NCI-H2029 treated with DMSO at 0.1 percent for 48 hours (cell line): ENCODE measurements around the gene CST5.
A peak's percentile ranks its signal among the peaks of the same experiment; 100 is the strongest.
"Not testable (repeated sequence)": the region's sequence is repeated elsewhere in the genome, so short reads cannot be mapped to it uniquely, and the experiment has no call there.

Experiments used
- DNase-seq: peaks from one replicate; lab custom pipeline; 2025; lab: John Stamatoyannopoulos, UW

The CST5 gene

DNA sequence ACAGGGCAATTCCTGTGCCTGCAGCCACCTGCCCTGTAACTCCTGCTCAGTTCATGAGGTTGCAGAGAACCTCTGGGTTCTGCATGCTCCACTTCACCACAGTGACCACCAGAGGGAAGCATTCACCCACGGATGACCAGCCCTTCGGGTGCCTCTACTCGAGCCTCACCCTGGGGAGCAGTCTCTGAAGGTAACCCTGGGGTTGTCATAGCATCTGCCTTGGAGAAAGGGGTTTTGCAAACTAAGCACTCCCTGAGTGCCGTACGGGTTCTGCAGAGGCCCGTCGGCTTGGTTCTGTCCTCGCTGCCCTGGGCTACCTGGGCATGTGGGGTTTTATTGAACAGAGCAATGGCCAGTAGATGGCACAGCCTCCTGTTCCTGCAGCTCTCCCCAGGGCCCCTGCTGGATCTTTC lies 10.2 kb upstream of the CST5 start:
- peak; percentile 4 for DNase-seq

DNA sequence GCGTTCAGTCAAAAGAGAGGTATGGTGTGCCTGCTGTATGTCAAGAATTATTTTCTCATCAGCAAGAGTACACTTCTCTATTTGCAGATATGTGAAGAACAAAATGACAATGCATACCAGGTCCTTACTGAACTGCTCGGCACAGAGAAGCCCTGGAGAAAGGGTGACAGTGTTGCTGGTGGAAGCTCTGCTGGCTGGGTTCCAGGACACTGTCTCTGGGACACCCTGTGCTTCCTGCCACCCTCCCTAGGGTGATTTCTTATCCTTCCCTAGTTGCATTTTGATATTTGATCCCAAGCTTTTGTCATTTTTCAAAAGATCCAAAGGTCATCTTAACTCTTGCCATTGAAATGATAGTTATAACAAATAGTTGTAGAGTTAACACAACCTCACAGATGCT lies 8.3 kb upstream of the CST5 start:
- DNase-seq, result no peak

- DNase-seq, result no peak
Measured at GRCh38 chr20:23884771-23885162, 5.2 kb upstream of the CST5 start.

- DNase-seq, result no peak
Measured at GRCh38 chr20:23884136-23884770, 4.7 kb upstream of the CST5 start.

DNA sequence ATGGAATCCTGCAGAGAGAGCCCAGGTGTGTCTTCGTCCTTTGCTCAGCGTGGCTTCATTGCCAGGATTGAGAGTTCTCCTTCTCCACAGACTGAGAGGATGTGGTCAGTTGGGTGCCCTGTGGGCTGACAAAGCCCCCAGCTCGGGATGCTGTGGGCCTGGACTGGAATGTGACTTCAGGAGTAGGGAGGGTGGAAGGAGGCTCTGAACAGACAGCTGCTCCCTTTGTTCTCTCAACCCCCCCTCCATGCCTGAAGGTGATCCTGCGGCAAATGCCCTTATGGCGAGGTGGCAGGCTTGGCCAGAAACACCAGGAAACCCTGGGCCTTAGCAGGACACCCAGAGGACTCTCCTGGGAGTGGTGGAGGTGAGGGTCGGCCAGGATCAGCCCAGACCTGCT lies 1.8 kb upstream of the CST5 start:
- DNase-seq, result no peak

GRCh38 chr20:23880417-23880816 lies 869 bp upstream of the CST5 start:
- DNase-seq, result no peak

DNA sequence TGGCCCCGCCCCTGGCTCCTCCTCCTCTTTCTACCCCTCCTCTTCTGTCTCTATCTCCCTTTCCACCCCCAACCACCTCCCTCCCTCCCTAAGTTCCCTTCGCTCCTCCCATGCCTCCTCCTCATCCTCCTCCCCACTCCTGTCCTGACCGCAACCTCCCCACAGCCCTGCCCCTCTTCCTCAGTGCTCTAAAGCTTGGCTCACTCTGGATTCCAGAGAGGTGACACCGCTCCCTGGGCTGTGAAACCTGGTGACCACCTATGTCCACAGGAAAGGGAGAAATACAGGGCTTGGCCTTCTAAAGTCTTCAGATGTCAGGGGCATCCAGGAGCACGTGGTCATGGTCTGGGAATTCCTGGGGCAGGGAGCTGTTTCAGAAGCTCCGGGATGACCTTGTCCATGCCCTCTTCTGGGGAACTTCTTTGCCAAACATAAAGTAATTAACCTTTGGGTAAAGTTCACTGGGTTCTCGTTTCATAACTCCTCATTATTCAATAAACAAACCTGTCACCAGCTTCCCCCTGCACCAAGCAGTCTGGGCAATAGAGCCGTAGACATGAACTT lies 345 bp upstream of the CST5 start:
- DNase-seq, result no peak

GRCh38 chr20:23878787-23879186 lies 761 bp downstream of the CST5 start:
- no peak for DNase-seq

- not testable (repeated sequence) for DNase-seq
Measured at GRCh38 chr20:23878016-23878542, 1.5 kb downstream of the CST5 start.

- DNase-seq, result no peak
Measured at GRCh38 chr20:23877524-23877923, 2.0 kb downstream of the CST5 start.

GRCh38 chr20:23875606-23876237 lies 3.8 kb downstream of the CST5 start:
- DNase-seq, result no peak

DNA sequence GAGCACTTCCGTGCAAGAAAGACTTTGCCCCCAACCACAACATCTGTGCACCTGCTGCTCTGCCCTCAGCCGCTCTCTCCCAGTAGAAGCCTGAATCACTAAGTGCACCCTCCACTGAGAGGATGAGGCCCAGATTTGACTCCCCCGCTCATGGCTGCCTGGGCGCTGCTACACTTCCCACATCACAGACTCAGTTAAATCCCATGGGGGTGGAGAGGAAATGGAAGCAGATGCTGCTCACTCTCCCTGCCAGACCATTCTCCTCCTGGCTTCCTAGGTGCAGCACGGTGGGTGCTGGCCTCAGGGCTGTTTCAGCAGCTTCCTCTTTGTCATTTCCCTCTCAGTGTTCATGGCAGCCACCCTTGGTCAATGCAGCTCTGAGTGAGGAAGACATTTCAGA lies 4.8 kb downstream of the CST5 start:
- no peak for DNase-seq

- no peak for DNase-seq
Measured at GRCh38 chr20:23873370-23874015, 6.1 kb downstream of the CST5 start.

GRCh38 chr20:23872065-23872464 lies 7.5 kb downstream of the CST5 start:
- DNase-seq, result no peak

DNA sequence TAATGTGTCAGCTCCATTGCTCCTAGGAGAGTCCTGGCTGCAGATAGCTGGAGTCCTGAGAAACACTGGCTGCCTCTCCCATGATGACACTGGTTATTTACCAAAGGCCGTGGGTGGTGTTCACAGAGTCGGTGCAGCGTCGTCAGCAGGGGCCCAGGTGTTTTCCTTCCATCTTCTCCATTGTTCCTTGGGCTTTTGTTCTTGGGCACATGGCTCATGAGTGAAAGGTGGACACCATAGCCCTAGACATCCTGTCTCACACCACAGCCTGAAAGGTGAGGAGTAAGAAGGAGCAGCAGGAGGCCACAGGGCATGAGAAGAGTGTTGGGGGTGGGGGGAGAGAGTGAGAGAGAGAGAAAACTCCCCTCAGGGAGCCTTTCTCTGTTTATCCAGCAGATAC lies 9.1 kb downstream of the CST5 start:
- no peak for DNase-seq

DNA sequence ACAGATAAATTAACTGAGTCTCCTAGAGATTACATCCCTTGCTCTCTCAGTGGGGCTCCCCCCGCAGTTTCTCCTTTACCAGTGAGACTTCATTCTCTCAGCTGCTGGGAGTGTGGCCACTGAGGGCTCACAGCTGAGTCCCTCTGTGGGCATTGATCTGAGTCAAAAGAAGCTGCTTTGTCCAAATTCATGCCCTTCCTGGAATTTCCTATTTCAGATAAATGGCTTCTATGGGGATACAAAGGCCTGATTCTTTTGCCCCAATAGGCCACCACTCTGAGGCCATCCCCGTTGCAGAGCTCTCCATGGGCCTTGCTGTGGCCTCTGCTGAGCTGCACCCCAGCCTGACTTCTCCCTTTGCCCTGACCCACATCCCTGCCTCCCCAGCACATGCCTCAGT lies 10.0 kb downstream of the CST5 start:
- no peak for DNase-seq

- no peak for DNase-seq
Measured at GRCh38 chr20:23868321-23868720, 11.2 kb downstream of the CST5 start.

DNA sequence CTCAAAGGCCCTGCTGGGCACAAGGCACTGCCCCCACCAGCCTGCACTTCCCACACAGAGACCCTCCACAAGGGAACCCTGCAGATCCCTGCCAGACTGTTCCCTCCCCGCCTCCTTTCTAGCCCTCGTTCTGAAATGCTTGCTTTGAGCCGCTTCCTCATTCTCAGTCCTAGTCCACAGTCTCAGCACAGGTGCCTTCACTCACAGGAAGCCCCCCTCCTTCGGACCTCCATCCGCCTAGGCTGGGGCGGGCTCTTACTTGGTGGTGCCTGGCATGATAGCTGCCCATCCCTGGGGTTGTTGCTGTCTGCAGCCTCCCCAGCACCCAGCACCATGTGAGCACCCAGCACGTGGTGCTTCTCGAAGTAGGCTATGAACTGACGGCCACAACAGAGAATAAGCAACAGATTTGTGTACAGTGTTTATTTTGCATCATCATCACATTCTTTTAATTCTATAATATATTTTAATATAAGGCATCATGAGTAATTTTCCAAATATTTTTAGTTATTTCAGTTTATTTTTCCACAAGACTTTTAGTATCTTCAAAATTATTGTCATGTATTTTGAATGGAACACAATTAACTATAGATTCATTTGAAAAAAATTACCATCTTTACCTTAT lies 12.3 kb downstream of the CST5 start:
- DNase-seq, result no peak

DNA sequence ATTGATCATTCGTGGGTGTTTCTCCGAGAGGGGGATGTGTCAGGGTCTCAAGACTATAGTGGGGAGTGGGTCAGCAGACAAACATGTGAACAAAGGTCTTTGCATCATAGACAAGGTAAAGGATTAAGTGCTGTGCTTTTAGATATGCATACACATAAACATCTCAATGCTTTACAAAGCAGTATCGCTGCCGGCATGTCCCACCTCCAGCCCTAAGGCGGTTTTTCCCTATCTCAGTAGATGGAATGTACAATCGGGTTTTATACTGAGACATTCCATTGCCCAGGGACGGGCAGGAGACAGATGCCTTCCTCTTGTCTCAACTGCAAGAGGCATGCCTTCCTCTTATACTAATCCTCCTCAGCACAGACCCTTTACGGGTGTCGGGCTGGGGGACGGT lies 18.8 kb downstream of the CST5 start:
- not testable (repeated sequence) for DNase-seq

DNA sequence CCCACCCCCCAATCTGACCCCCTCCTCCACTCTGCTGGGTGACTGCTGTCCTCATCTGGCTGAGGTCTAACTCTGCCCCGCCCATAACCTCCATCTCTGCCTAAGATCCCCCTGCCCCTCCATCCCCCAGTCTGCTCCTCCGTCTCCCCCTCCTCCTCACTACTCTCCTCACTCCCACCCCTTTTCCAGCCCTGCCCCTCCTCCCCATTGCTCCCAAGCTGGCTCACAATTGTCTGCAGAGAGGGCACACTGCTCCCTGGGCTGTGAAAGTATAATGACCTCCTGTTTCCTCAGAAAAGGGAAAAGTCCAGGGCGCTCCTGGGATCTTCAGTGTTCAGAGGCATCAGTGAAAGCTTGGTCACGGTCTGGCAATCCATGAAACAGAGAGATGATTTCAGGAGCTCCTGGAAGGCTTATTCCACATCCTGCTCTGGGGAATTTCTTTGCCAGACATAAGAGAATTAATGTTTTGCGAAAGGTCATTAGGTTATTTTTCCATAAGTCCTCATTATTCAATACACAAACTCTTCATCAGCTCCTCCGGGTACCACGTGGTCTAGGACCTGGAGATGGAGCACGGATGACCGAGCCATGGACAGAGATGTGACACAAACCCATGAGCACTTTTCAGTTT lies 21.5 kb downstream of the CST5 start:
- no peak for DNase-seq

- no peak for DNase-seq
Measured at GRCh38 chr20:23856736-23857135, 22.8 kb downstream of the CST5 start.

- no peak for DNase-seq
Measured at GRCh38 chr20:23856226-23856625, 23.3 kb downstream of the CST5 start.
